OCI-LY1 (cell line): ENCODE measurements around the gene ACVR2B.

ENCODE experiments used
- CTCF ChIP-seq: fragments of 200-600 bp; sonication (generic), shearing (Covaris generic); IDR thresholded peaks from 2 replicates; pipeline ENCODE4 v1.5.1; 2017; ENCODE audit warnings: mild to moderate bottlenecking, antibody characterized with exemption, low read length, moderate library complexity, mixed read lengths
- EZH2 ChIP-seq: fragments of 200-600 bp; sonication (generic), shearing (Covaris generic); IDR thresholded peaks from 2 replicates; pipeline ENCODE4 v1.8.0; 2017; ENCODE audit warnings: borderline replicate concordance, mixed run types, mild to moderate bottlenecking, antibody characterized with exemption, low read length, moderate library complexity, mixed read lengths

- no peak for TF ChIP-seq CTCF
- TF ChIP-seq EZH2: no peak
These were observed 2.1 kb downstream of the ACVR2B start for GRCh38 chr3:38455639-38456430.
